SH-SY5Y (cell line): ENCODE measurements around the gene CYP26C1.

Source experiments
- GATA2 ChIP-seq: IDR thresholded peaks from 2 replicates; pipeline ENCODE4 v1.6.1; 2011; ENCODE audit warnings: mild to moderate bottlenecking, low read depth, low read length
- GATA3 ChIP-seq: IDR thresholded peaks from 2 replicates; pipeline ENCODE4 v1.6.1; 2011; ENCODE audit warnings: low read depth, mild to moderate bottlenecking, low read length, moderate library complexity

GRCh38 chr10:93072225-93072712 lies 11.7 kb downstream of the CYP26C1 start:
- TF ChIP-seq GATA2, result no peak
- no peak for TF ChIP-seq GATA3
